Stimulated activated CD4-positive, alpha-beta T cell treated with anti-CD3 and anti-CD28 coated beads, Interleukin-15, amount 100 ng/mL, for 24 hours (primary cell): Measurements from ENCODE around the gene S1PR3.

Experiments used
- DNase-seq: peaks from one replicate; pipeline ENCODE4 v3.0.0-alpha.2; 2020

S1PR3 gene

DNA sequence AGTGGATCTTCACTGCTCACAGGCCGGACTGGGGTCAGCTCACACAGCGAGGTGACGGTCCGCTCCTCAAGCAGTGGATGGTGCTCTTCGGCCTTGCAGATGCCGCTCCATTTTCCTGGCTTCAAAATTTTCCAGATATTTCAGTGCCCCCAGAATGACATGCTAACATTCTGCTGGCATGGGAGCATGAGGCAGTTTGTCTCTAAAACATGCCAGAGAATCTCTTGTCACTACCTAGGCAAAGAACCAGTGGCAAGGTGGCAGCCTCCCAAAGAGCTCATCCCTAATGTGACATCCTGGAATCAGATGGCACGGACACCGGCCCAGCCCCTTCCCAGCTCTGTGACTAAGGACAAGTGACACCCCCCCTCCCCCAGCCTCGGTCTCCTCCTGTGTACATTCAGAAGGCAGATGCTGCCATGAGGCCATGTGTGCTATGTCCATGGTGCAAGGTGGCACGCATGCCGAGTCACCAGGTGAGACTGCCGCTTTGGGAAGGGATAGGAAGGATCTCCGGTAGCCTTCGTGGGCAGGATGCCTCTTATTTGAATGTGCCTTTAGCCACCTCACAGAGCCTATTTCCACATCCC lies 2.7 kb downstream of the S1PR3 start:
- DNase-seq, result no peak

DNA sequence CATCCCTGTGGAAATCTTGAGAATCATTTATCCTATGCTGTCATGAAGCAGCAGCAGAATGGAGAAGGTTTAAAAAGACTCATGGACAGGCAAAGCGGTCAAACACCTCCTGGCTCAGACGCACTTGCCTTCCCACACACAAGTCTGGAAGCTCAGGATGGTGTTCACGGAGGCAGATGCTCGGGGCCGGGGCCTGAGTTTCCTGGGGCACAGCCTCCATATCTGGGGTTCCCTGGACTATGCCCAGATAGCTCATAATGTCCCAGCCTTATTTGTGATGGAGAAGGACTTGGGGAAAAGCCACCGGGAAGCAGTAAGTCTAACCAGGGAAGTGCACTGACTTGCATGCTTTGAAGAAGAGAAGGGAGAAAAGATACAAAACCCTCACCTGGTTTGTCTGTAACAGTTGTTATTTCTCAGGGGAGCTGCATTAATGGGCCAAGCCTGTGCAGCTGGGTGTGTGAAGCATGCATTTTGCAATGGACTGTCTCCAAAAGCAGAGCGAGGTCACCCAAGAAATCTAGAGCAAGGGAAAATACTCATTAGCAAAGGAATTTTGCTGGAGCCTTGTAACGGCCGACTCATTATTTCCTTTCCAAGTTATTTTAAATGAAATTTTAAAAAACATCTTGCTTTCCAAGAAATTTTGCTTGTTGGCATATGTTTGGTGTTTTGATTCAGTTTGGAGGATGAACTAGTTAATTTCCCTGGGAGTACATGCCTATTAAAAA lies 3.4 kb downstream of the S1PR3 start:
- DNase-seq, result no peak

- DNase-seq, result no peak
Measured at GRCh38 chr9:88995200-88995577, 3.9 kb downstream of the S1PR3 start.

GRCh38 chr9:88995627-88996026 lies 4.4 kb downstream of the S1PR3 start:
- no peak for DNase-seq

DNA sequence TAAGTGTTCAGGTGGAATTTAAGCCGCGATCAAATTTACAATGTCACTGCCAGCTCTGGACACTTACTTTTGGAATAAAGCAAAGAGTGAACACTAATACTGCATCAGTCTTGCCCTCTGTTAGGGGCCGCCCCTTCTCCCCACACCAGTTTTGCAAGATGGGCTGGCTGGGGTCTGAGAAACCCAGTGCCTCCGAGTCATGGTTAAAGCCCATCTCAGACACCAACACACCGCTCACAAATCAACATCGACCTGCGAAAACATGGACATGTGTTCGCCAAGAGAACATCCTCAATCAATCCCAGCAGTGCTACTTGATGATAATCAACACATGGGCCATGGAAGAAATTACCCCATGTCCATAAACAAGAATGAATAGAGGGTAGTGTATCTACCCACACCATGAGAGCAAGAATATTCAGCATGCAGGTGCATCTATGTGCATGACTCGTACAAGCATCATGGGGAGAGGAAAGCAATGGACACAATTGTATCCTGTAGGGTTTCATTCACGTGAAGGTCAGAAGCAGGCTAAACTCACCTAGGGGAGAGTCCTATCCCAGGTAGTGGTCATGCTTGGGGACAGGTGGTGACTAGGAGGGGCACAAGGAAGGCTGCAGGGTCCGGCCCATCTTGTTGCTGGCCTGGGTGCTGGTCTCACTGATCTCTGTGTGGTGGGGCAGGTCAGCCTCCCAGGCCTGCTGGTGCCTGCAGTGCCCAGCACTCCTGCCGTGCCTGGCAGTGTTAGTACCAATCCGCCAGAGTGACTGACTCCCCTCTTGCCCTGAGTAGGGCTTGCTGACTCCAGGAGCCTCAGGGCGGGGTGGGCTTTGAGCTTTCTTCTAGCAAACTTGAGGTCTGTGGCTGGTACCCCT lies 5.0 kb downstream of the S1PR3 start:
- DNase-seq, result no peak

DNA sequence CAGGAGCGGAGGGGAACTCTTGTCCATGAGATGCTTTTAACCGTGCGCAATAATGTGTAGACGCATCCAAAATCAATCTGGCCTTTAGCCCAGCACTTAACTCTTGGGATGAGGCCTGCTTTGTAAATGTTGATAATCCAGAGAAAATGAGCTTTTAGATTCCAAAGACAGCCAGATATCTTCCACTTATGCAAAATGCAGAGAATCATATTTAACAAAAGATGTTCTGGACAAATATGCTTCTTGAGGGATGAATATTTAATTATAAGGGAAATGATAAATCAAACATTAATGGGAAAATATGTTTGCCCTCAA lies 5.6 kb downstream of the S1PR3 start:
- no peak for DNase-seq

- DNase-seq, result no peak
Measured at GRCh38 chr9:88997646-88998045, 6.4 kb downstream of the S1PR3 start.

DNA sequence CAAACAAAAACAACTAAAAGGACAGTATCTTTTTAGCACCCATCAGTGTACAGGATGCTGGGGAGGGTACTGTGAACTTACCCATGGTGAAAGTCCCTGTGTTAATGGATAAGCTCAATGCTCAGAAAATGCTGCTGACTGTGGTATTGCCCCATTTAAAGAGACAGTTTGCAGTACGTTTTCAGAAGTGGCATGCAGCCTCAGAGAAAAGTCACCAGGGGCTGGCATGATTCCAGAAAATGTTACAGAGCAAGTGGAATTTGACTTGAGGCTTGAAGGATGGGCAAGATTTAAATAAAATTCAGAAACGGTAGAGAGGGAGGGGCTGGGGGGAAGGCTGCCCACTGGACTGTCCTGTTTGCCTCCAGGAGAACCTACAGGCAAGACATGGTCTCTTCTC lies 7.2 kb downstream of the S1PR3 start:
- DNase-seq, result no peak

GRCh38 chr9:88998911-88999310 lies 7.6 kb downstream of the S1PR3 start:
- DNase-seq, result no peak

GRCh38 chr9:89000371-89000781 lies 9.1 kb downstream of the S1PR3 start:
- no peak for DNase-seq

DNA sequence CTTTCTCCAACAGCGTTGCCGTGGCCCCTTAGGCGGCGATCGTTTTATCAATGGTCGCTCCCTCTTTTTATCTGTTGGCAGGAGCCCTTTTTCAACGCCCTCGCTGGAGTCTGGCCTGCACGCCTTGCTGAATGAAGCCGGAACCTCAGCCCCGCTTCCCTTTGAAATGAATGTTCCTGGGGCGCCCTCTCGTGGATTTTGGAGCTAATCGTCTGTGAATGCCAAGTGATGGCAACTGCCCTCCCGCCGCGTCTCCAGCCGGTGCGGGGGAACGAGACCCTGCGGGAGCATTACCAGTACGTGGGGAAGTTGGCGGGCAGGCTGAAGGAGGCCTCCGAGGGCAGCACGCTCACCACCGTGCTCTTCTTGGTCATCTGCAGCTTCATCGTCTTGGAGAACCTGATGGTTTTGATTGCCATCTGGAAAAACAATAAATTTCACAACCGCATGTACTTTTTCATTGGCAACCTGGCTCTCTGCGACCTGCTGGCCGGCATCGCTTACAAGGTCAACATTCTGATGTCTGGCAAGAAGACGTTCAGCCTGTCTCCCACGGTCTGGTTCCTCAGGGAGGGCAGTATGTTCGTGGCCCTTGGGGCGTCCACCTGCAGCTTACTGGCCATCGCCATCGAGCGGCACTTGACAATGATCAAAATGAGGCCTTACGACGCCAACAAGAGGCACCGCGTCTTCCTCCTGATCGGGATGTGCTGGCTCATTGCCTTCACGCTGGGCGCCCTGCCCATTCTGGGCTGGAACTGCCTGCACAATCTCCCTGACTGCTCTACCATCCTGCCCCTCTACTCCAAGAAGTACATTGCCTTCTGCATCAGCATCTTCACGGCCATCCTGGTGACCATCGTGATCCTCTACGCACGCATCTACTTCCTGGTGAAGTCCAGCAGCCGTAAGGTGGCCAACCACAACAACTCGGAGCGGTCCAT lies 10.0 kb downstream of the S1PR3 start:
- DNase-seq, result peak; percentile 90

DNA sequence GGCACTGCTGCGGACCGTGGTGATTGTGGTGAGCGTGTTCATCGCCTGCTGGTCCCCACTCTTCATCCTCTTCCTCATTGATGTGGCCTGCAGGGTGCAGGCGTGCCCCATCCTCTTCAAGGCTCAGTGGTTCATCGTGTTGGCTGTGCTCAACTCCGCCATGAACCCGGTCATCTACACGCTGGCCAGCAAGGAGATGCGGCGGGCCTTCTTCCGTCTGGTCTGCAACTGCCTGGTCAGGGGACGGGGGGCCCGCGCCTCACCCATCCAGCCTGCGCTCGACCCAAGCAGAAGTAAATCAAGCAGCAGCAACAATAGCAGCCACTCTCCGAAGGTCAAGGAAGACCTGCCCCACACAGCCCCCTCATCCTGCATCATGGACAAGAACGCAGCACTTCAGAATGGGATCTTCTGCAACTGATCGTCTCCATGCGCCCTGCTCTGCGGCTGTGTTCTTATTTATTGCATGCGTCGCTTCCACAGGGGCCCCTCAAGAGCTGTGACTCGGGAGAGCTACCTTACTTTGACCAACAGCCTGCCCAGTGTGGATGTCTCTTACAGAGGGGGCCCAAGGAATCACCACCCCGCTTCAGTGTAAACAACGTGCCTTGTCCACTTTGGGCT lies 10.8 kb downstream of the S1PR3 start:
- no peak for DNase-seq

DNA sequence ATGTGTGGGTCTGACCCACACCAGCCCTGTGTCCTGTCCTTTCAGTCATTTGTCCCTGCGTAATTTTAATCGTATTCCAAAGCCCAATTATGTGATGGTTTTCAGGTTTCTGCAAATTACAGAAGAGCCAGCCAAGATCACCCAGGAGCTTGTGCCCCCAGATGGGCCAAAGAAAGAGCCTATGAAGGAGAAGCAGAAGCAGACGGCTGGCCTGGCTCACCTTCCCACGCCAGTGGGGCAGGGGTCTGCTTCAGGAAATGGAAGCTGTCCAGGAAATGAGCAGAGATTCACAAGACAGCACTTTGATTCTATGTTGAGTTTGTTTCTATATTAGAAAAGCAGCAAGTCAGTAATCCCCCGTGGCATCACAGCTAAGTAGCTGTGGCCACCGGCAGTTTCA lies 11.7 kb downstream of the S1PR3 start:
- no peak for DNase-seq

DNA sequence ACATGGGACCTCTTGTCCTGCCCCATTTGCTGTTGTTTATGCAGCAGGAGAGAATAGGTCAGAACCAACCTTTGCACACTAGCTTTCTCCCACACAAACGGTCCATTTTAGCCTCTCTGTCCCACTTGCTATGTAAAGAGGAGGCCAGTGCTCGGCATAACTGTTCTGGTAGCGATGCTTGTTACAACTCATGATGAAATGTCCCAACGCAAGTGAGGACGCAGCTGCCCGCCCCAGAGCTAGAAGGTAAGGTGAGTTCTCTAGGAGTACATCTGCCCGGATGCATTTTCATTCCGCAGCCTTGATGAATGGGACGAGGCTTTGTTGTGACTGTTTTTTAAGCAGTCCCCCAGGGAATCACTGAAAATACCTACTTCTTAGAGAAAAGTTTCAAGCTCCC lies 14.1 kb downstream of the S1PR3 start:
- no peak for DNase-seq

GRCh38 chr9:89006267-89006666 lies 15.0 kb downstream of the S1PR3 start:
- DNase-seq, result no peak

DNA sequence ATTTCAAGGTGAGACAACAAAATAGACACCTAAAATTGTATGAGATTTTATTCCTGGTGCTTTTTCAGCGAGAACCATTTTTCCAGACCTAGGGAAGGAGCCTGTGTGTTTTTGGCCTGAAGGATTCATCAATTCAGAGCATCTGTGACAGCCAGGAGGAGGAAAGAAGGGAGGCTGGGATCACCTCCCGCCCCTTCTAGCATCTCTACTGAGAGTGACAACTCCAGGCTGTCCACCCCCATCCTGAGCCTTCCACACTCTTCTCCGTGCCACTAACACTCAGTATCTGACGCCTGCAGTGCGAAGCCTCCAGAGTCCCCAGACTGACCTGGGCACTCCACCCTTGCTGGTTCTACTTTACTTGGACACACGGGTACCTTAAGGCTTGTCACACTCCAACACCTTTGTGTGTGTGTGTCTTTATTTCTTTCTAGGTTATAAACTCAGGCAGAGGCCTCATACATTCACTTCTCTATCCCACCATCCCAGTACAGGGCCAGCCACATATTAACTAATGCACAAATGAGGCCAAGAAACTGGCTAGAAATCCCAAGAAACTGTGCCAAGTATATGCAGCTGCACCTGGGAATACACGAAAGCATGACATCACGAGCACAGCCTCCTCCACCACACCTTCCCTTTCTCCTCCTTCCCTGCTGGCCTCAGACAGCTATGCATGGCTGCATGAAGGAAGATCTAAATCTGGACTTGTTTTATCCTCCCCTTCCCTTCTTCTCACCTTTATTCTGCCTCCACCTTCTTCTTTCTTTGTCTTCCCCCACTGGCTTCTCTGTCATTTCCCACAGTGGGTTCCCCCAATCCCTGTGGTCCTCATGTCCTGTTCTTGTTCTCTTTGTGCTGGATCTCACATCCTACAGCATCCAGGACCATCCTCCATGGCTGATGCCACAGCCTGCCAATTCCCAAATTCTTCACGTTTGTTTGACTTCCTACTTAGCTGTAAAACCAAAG lies 16.0 kb downstream of the S1PR3 start:
- no peak for DNase-seq

GRCh38 chr9:89008055-89008743 lies 16.9 kb downstream of the S1PR3 start:
- DNase-seq, result no peak

GRCh38 chr9:89008744-89009545 lies 17.7 kb downstream of the S1PR3 start:
- no peak for DNase-seq

DNA sequence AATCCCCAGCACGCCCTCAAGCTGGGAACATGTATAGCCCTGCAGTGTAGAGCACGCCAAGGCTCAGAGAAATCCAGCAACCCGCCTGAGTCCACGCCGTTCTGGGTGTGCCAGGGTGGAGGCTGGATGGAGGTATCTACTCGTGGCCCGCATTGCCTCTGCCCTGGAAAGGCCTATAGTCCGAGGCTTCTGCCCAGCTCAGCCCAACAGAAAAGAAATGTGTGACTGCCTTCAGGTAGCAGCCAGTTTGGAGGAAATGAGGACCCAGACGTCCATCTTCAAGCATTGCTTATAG lies 18.2 kb downstream of the S1PR3 start:
- DNase-seq, result no peak

DNA sequence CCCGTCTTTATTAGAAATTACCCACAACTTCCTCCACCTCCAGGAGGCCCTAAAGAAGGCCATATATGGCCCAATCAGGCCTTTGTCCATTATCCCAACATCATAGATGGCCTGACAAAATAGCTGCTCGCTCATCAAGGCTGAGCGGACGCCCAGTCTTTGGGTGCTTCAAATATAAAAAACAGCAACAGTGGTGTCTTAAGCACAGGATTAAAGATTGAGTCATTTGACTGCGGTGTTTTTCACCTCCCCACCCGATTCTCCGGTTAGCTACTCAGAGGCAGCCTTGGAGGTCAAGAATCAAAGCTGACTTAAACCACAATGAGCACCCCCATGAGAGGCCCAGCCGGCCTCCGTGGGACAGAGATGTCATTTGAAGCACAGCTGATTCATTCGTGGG lies 18.8 kb downstream of the S1PR3 start:
- DNase-seq, result no peak
